Type B pancreatic cell (in vitro differentiated cells): Measurements from ENCODE around the gene PRKD3. TPM values are rescaled to one million over a fixed set of nuclear protein-coding genes. Genes with fewer than 3 reads are reported as not detected.
A peak's percentile ranks its signal among the peaks of the same experiment; 100 is the strongest.

Source experiments
- DNase-seq: peaks from one replicate; pipeline ENCODE4 v3.0.0; 2021; ENCODE audit warnings: mixed read lengths; ENCODE audit not compliant: unreplicated experiment; ENCODE audit errors: extremely low spot score
- H3K27ac Mint-ChIP-seq: 2 replicates; pipeline ENCODE4 v1.8.0; 2021; ENCODE audit warnings: mild to moderate bottlenecking, mixed read lengths
- H3K27me3 Mint-ChIP-seq: 2 replicates; pipeline ENCODE4 v1.8.0; 2021; ENCODE audit warnings: mixed read lengths
- H3K36me3 Mint-ChIP-seq: 2 replicates; pipeline ENCODE4 v1.8.0; 2021; ENCODE audit warnings: mixed read lengths
- H3K4me1 Mint-ChIP-seq: one replicate; pipeline ENCODE4 v1.8.0; 2021; ENCODE audit warnings: mixed read lengths; ENCODE audit not compliant: unreplicated experiment
- H3K4me3 Mint-ChIP-seq: 2 replicates; pipeline ENCODE4 v1.8.0; 2021; ENCODE audit warnings: mild to moderate bottlenecking, mixed read lengths
- H3K9me3 Mint-ChIP-seq: 2 replicates; pipeline ENCODE4 v1.8.0; 2021; ENCODE audit warnings: mixed read lengths
- total RNA-seq: library from RNA; stranded (reverse); gene quantifications from 2 replicates; pipeline ENCODE4 v1.2.1, GENCODE V29; 2021; ENCODE audit warnings: low replicate concordance
- TF ChIP-seq, protein P1 (sequence below): fragments of 200-600 bp; sonication (generic); conservative IDR thresholded peaks from 2 replicates; pipeline ENCODE4 v1.5.0; 2021; ENCODE audit warnings: antibody characterized with exemption, mild to moderate bottlenecking

Gene PRKD3
- total RNA-seq, 1 donor from 2014 or later, result 39.5 TPM

DNA sequence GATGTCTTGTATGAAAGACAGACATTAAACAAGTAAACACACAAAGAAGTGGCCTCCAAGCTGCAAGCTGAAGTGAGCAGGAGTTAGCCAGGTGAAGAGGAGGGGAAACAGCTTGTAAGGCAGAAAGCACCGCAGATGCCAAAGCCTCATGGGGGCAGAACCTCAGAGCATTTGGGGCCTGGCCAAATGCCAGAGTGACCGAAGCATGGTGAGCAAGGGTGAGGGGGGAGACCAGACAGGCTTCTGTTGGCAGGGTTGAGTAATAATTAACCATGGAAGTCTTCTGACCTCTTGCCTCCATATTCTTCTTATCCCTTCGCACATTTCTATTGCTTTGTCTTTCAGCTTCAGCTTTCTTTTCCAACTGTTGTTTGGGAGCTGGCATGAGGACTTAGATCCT lies 25.4 kb upstream of the PRKD3 start:
- no peak for DNase-seq
- TF ChIP-seq, protein P1, sequence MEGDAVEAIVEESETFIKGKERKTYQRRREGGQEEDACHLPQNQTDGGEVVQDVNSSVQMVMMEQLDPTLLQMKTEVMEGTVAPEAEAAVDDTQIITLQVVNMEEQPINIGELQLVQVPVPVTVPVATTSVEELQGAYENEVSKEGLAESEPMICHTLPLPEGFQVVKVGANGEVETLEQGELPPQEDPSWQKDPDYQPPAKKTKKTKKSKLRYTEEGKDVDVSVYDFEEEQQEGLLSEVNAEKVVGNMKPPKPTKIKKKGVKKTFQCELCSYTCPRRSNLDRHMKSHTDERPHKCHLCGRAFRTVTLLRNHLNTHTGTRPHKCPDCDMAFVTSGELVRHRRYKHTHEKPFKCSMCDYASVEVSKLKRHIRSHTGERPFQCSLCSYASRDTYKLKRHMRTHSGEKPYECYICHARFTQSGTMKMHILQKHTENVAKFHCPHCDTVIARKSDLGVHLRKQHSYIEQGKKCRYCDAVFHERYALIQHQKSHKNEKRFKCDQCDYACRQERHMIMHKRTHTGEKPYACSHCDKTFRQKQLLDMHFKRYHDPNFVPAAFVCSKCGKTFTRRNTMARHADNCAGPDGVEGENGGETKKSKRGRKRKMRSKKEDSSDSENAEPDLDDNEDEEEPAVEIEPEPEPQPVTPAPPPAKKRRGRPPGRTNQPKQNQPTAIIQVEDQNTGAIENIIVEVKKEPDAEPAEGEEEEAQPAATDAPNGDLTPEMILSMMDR, result no peak
- no peaks in the 10 kb centered on the region for H3K9me3 Mint-ChIP-seq
- H3K27me3 Mint-ChIP-seq, result peaks cover 6% of the 10 kb centered on the region
- H3K27ac Mint-ChIP-seq, result peak overlapping the region; percentile 40
- H3K4me3 Mint-ChIP-seq, result no peak overlapping the region
- H3K36me3 Mint-ChIP-seq, result no peaks in the 10 kb centered on the region
- peaks cover 11% of the 10 kb centered on the region for H3K4me1 Mint-ChIP-seq

DNA sequence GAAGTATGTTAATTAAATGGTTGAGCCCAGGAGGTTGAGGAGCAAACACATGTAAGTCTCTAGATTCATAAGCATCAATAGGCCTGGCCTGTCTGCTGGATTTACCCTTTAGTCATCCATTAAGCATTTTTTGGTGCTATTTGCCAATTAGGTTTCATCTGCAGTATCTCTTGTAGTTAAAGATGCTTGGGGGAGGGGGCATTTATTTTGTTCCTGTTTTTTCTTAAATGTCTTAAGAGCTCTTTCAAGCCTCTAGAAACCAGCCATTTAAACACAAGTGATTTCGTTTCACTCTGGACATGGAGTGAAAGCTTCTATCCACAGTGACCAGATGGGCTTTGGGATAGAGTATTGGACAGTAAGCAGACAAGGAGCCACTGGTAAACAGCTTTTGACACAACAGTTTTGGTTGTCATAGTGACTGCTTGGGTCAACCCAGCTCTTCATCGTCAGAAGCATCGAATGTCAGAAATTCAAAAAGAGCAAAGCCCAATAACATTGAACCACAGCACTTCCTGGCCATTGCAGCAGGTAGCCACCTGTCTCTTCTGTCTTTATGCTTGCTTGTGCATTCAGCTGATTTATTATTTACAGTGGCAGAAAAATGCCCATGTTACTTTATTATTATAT lies 24.7 kb upstream of the PRKD3 start:
- Mint-ChIP-seq H3K27ac (peak overlapping the region; percentile 18), H3K4me3 (no peak overlapping the region), H3K36me3 (no peaks in the 10 kb centered on the region), H3K4me1 (peaks cover 11% of the 10 kb centered on the region), H3K27me3 (peaks cover 6% of the 10 kb centered on the region), H3K9me3 (no peaks in the 10 kb centered on the region)
- TF ChIP-seq, protein P1, result no peak
- DNase-seq, result no peak

DNA sequence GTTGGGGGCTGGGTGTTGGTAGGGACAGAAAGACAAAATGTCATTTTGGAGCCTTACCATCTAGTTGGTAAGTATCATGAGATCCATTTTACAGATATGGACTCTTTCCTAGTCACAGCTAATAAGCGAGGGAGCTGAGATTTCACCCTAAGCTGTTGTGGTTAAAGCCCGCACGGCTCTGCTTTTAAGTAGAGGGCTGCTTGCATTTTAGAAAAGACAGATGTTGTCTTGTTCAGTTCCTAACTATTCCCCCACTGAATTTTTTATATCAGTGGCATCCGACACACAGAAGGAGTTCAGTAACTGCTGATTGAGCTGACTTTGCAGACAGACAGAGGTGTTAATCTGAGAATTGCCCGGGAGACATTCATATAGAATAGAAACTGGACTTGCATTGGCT lies 23.5 kb upstream of the PRKD3 start:
- Mint-ChIP-seq H3K27ac (no peak overlapping the region), H3K36me3 (no peaks in the 10 kb centered on the region), H3K9me3 (no peaks in the 10 kb centered on the region), H3K4me1 (peaks cover 11% of the 10 kb centered on the region), H3K27me3 (peaks cover 6% of the 10 kb centered on the region), H3K4me3 (no peak overlapping the region)
- no peak for DNase-seq
- TF ChIP-seq, protein P1, result no peak

DNA sequence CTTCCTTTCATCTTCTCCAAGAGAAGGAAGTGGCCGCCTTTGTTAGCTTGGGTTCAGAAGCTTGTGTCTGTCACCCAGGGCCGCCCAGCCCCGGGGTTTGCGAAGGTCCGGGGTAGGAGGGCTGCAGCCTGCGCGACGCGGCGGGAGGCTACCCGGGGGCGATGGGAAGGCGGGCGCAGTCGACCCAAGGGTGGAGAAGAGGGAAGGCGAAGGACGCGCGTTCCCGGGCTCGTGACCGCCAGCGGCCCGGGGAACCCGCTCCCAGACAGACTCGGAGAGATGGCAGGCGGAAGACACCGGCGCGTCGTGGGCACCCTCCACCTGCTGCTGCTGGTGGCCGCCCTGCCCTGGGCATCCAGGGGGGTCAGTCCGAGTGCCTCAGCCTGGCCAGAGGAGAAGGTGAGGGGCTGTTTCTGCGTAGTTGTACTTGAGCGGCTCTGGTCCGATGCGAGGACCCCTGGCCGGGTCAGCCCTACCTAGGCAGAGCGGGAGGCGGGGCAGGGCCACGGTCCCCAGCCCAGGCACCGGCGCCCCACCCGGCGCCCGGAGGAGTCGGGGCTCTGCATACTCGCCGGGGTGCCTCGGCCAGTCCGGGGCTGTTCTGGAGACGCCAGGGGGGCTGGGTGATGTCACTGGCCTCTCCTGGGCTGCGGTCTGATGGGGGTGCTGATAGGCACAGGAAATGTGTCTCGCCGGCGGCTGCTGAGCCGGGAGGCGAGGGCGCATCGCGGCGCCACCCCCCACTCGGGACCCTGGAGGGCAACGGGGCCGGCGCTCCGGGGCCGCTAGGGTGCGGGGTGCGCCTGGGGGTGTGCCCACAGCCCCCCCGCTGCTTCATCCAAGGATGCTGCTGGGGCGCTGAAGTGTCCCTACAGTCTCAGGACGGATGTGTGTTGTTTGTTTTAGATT lies 20.1 kb upstream of the PRKD3 start, which contains the start of gene QPCT:
Gene QPCT (plus strand): TSS at position 178 of the 909 bp plus-strand sequence. CDS start 102 bp downstream, at position 280.
- Mint-ChIP-seq H3K4me3 (peak within 1 kb of the TSS; percentile 66), H3K4me1 (peaks cover 7% of the 10 kb centered on the region), H3K9me3 (no peaks in the 10 kb centered on the region), H3K36me3 (no peaks in the 10 kb centered on the region), H3K27me3 (peaks cover 9% of the 10 kb centered on the region), H3K27ac (no peak within 1 kb of the TSS)
- no peak for DNase-seq
- TF ChIP-seq, protein P1, result no peak

DNA sequence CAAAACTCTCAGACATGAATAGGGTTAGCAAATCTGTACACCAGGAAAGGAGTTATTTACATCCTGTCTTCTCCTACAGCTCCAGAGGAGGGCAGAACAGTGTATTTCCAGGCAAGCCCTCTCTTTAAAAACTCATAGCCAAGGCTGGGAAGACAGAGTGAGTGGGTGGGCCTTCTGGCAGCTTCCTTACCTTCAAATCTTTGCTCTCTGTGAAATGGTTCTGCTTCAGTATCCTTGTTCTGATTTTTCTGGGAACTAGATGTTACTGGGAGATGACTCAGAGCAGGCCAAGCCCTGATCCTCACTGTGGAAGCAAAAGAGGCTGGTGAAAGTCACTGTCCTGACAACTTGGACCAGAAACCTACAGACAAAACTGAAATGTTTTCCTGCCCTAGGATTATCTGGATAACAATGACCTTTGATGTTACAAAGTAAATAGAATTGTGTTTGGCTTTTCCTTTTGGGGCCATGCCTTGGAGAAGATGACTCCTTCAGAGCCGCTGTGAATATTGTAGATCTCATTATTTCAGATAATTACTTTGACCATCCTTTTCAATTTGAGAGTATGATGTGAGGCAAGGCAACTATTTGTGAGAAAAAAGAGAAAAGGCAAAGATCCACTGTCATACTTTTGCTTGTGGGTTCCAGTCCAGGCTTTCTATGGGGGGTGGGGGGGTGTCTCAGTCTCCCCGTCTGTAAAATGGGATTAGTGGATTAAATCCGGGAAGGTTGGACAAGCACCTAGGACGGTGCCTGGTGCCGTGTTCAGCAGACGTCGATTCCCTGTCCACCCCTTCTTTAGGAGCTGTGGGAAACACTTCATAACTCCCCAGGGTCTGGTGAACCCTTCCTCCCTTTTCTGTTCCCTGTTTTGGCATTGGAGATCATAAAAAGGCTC lies 19.2 kb upstream of the PRKD3 start:
- TF ChIP-seq, protein P1, result peak; percentile 27
- Mint-ChIP-seq H3K27ac (no peak overlapping the region), H3K4me1 (peaks cover 6% of the 10 kb centered on the region), H3K36me3 (no peaks in the 10 kb centered on the region), H3K27me3 (peaks cover 7% of the 10 kb centered on the region), H3K9me3 (no peaks in the 10 kb centered on the region), H3K4me3 (peak overlapping the region; percentile 66)
- DNase-seq, result no peak
